ENCODE measurements around the gene DNAL4.

GRCh38 chr22:38789606-38790005, 4.3 kb downstream of the DNAL4 start:
- TF ChIP-seq CTCF (optimal IDR thresholded peaks at IDR 0.05 in 1 of 3, IDR thresholded peaks at IDR 0.05 in 1 of 3, conservative IDR thresholded peaks at IDR 0.05 in 1 of 3; ENCODE audit: extremely low read depth in 1 of 3, insufficient read depth in 2 of 3, low read length in 3 of 3): no peak
- TF ChIP-seq EZH2 (IDR thresholded peaks at IDR 0.05; ENCODE audit: low read length): no peak

Data from keratinocyte (primary cell).